Mesothelial cell of epicardium (in vitro differentiated cells): ENCODE data around the gene ZNF322. TPM values are rescaled to one million over a fixed set of nuclear protein-coding genes. Genes with fewer than 3 reads are reported as not detected.
A peak's percentile ranks its signal among the peaks of the same experiment; 100 is the strongest.

Experiments used
- DNase-seq, 2 experiments: peaks; one replicate each; pipeline ENCODE4 v3.0.0; 2021; ENCODE audit warnings: low spot score in 2 of 2; ENCODE audit not compliant: unreplicated experiment in 2 of 2
- H3K27ac Mint-ChIP-seq: 2 replicates; pipeline ENCODE4 v1.8.0; 2021; ENCODE audit warnings: mixed read lengths
- H3K27me3 Mint-ChIP-seq: 2 replicates; pipeline ENCODE4 v1.8.0; 2021; ENCODE audit warnings: low read depth, mixed read lengths
- H3K36me3 Mint-ChIP-seq: 2 replicates; pipeline ENCODE4 v1.8.0; 2021; ENCODE audit warnings: mixed read lengths
- H3K4me1 Mint-ChIP-seq: 2 replicates; pipeline ENCODE4 v1.8.0; 2021; ENCODE audit warnings: mixed read lengths
- H3K4me3 Mint-ChIP-seq: 2 replicates; pipeline ENCODE4 v1.8.0; 2021; ENCODE audit warnings: mild to moderate bottlenecking, moderate library complexity, mixed read lengths
- H3K9me3 Mint-ChIP-seq: 2 replicates; pipeline ENCODE4 v1.8.0; 2021; ENCODE audit warnings: mixed read lengths
- CTCF ChIP-seq: fragments of 200-600 bp; sonication (generic); IDR thresholded peaks from one replicate; pipeline ENCODE4 v1.5.0; 2021; ENCODE audit warnings: antibody characterized with exemption; ENCODE audit not compliant: unreplicated experiment
- total RNA-seq: library from RNA; stranded (reverse); gene quantifications from 3 replicates; pipeline ENCODE4 v1.2.1, GENCODE V29; 2021

ZNF322 gene
- total RNA-seq, 1 donor from 2014 or later: 40.9 TPM

GRCh38 chr6:26629359-26629758, 30.2 kb downstream of the ZNF322 start:
- Mint-ChIP-seq H3K36me3 (peaks cover 21% of the 10 kb centered on the region), H3K27ac (no peak overlapping the region), H3K27me3 (no peaks in the 10 kb centered on the region), H3K4me1 (no peaks in the 10 kb centered on the region), H3K4me3 (no peak overlapping the region), H3K9me3 (peaks cover 22% of the 10 kb centered on the region)
- no peak for TF ChIP-seq CTCF
- no peak for DNase-seq

GRCh38 chr6:26627843-26628242, 31.7 kb downstream of the ZNF322 start:
- no peaks in the 10 kb centered on the region for H3K4me1 Mint-ChIP-seq
- H3K27me3 Mint-ChIP-seq: no peaks in the 10 kb centered on the region
- no peak for DNase-seq
- H3K4me3 Mint-ChIP-seq: no peak overlapping the region
- no peak for TF ChIP-seq CTCF
- no peak overlapping the region for H3K27ac Mint-ChIP-seq
- H3K9me3 Mint-ChIP-seq: peaks cover 24% of the 10 kb centered on the region
- H3K36me3 Mint-ChIP-seq: peaks cover 7% of the 10 kb centered on the region

- Mint-ChIP-seq H3K9me3 (peaks cover 22% of the 10 kb centered on the region), H3K27ac (no peak overlapping the region), H3K4me1 (no peaks in the 10 kb centered on the region), H3K27me3 (peaks cover 17% of the 10 kb centered on the region), H3K36me3 (no peaks in the 10 kb centered on the region), H3K4me3 (no peak overlapping the region)
- no peak for DNase-seq
- no peak for TF ChIP-seq CTCF
These were observed 35.0 kb downstream of the ZNF322 start for GRCh38 chr6:26624557-26624956.

GRCh38 chr6:26623339-26623859, 36.1 kb downstream of the ZNF322 start:
- H3K36me3 Mint-ChIP-seq: no peaks in the 10 kb centered on the region
- peaks cover 17% of the 10 kb centered on the region for H3K27me3 Mint-ChIP-seq
- no peak overlapping the region for H3K4me3 Mint-ChIP-seq
- TF ChIP-seq CTCF: no peak
- H3K27ac Mint-ChIP-seq: no peak overlapping the region
- H3K9me3 Mint-ChIP-seq: peaks cover 15% of the 10 kb centered on the region
- no peaks in the 10 kb centered on the region for H3K4me1 Mint-ChIP-seq
- DNase-seq: no peak

GRCh38 chr6:26613689-26614683, 45.6 kb downstream of the ZNF322 start:
- no peak for DNase-seq
- no peak overlapping the region for H3K27ac Mint-ChIP-seq
- H3K4me1 Mint-ChIP-seq: peaks cover 15% of the 10 kb centered on the region
- no peaks in the 10 kb centered on the region for H3K9me3 Mint-ChIP-seq
- no peak for TF ChIP-seq CTCF
- H3K27me3 Mint-ChIP-seq: peaks cover 62% of the 10 kb centered on the region
- peaks cover 2% of the 10 kb centered on the region for H3K36me3 Mint-ChIP-seq
- peak overlapping the region; percentile 83 for H3K4me3 Mint-ChIP-seq
